Posterior vena cava (tissue), 2 donors: ENCODE results near the gene BCL11A. TPM values are rescaled to one million over a fixed set of nuclear protein-coding genes. Genes with fewer than 3 reads are reported as not detected.

ENCODE experiments used
- DNase-seq: peaks from one replicate; pipeline ENCODE4 v3.0.0-alpha.2; 2020; ENCODE audit warnings: low spot score
- intact Hi-C, 2 donors: fragments of 100-400 bp; cut with DNase I; formaldehyde crosslinking; loops; one replicate each; pipeline versions ENCODE4 v1.14.1 to v1.14.2; 2022 to 2023
- long read RNA-seq, 2 donors: library from polyadenylated mRNA; unstranded; transcript quantifications; one replicate each; pipeline ENCODE4 v2.0.0, GENCODE V29; 2020 to 2021
- total RNA-seq, 2 donors: library from RNA; stranded (reverse); fragmentation: NEBNext Ultra II Directional; extraction: Animal tissue kit (Norgen Biotek cat#: 25700); gene quantifications; one replicate each; pipeline ENCODE4 v1.2.1, GENCODE V29; 2021
- donor health status: DM: yes; HTN: yes; CAD: no.
- donor health status: DM: yes; HTN: yes; CAD: no.

BCL11A gene
- total RNA-seq: 1 to 10 TPM in 1 of 2 donors, under 1 TPM in 1; 0.71 to 2.0 TPM
- long read RNA-seq, donor 1: 0 reads
- long read RNA-seq, donor 2: 0 reads

- intact Hi-C loops: no loop called here
These were observed at the start of gene BCL11A for GRCh38 chr2:60553495-60554073. BCL11A (minus strand) TSS chr2:60553654; CDS start chr2:60553270, 384 bp downstream.

GRCh38 chr2:60602828-60603532 is 49.5 kb upstream of the BCL11A start:
- DNase-seq: no peak
- intact Hi-C loops: no loop called here

More at GRCh38 chr2:60553495-60554073, at the start of gene BCL11A:
- no peak for DNase-seq

DNA sequence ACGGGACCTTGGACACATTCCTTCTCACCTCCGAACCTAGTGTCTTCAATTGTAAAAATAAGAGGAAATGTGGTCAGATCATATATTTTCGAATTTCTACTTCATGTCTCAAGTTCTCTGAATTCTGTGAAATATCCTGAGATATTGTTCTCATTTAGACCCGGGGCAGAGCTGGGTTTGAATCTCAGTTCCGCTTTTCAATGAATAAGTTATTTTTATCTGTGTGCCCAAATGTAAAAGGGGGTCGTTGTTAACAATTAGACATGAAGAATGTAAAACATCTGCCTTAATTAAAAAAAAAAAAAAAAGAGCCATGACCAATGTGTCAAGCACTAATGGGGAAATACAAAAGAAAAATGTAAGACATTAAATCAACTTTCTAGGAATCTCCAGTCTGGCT is 48.9 kb upstream of the BCL11A start:
- no peak for DNase-seq
- intact Hi-C loops: no loop called here

GRCh38 chr2:60598271-60598670 is 44.8 kb upstream of the BCL11A start:
- intact Hi-C loops: no loop called here
- DNase-seq: no peak

DNA sequence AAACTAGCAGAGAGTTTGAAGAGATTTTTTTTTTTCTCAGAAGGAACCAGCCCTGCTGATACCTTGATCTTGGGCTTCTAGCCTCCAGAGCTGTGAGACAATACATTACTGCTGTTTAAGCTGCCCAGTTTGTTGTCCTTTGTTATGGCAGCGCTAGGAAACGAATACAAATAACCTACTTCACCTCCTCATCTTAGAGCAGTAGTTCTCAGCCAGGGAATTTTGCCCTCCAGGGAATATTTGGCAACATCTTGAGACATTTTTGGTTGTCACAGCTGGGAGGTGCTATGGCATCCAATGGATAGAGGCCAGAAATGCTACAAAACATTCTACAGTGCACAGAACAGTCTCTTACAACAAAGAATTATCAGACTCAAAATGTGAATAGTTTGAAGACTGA is 43.9 kb upstream of the BCL11A start:
- no peak for DNase-seq

GRCh38 chr2:60596411-60596810 is 43.0 kb upstream of the BCL11A start:
- intact Hi-C loops: no loop called here
- no peak for DNase-seq

More for the DNA sequence above, 43.9 kb upstream of the BCL11A start:
- intact Hi-C loops: no loop called here

- DNase-seq: no peak
- intact Hi-C loops: no loop called here
These were observed 42.5 kb upstream of the BCL11A start for GRCh38 chr2:60595953-60596352.

GRCh38 chr2:60589104-60589503 is 35.6 kb upstream of the BCL11A start:
- intact Hi-C loops: no loop called here
- DNase-seq: no peak

DNA sequence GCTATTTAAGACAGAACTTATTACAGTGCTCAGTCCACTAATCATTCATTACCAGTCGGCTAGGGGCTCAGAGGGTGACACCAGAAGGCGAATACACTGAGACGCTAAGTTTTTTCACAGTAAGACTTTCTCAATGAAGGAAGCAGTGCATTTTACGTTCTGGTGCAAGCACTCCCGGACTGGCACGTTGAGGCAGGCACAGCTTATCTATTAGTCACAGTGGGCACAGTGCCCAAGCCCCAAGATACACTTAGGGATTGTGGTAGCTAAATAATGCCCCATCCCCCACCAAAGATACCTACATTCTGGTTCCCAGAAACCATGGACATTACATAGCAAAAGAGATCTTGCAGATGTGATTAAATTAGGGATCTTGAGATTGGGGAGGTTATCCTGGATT is 32.6 kb upstream of the BCL11A start:
- DNase-seq: no peak
- intact Hi-C loops: no loop called here

- intact Hi-C loops: no loop called here
- DNase-seq: peak; percentile 70
These were observed 31.8 kb upstream of the BCL11A start for GRCh38 chr2:60585276-60585675.

GRCh38 chr2:60583604-60584003 is 30.1 kb upstream of the BCL11A start:
- no peak for DNase-seq
- intact Hi-C loops: no loop called here

- intact Hi-C loops: no loop called here
- peak; percentile 92 for DNase-seq
These were observed 28.2 kb upstream of the BCL11A start for GRCh38 chr2:60581433-60582282.

DNA sequence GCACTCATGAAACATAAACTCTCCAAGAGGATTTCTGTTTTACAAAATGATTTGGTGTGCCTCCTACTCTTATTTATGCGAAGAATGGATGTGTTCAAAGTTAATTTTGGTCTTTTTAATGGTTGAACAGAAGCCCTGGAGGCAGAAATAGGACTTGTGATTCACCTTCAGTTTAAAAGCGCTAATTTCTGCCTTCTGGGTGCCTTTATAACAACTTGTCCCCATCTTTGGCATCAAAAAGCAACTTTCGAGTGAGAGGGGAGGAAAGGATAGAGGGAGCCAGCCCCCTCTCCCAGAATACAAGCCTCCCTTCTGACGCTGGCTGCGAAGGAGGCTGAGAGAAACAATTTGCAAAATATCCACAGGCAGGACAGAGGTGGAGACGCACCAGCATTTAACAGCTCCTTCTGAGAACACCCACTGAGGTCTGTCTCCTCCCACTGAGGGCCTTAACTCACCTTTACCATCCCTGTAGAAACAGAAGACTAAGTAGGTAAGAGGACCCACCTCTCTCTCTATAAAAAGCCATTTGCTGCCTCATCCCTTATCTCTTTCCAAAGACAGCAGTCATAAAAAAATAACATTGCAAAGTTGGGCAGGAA is 24.3 kb upstream of the BCL11A start:
- no peak for DNase-seq
- intact Hi-C loops: no loop called here

GRCh38 chr2:60573251-60573650 is 19.8 kb upstream of the BCL11A start:
- no peak for DNase-seq
- intact Hi-C loops: no loop called here

DNA sequence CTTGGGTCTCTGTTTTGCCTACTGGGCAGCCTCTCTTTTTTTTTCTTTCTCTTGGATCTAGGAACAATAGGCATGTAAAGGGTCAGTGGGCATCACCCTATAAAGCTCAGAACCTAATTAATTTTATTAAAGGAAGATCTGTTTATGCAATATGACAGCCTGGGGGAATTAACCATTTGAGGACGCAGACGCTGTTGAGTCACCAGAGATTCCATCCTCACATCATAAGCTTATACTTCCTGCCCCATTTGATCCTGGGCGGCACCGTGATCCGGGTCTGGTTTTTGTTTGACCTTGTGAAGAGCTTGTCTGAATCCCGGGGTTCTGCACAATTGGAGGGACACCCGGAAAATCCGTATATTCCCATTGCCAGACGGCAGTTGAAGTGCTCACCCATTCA is 16.8 kb upstream of the BCL11A start:
- intact Hi-C loops: no loop called here
- no peak for DNase-seq

GRCh38 chr2:60569680-60570111 is 16.2 kb upstream of the BCL11A start:
- intact Hi-C loops: no loop called here
- no peak for DNase-seq

DNA sequence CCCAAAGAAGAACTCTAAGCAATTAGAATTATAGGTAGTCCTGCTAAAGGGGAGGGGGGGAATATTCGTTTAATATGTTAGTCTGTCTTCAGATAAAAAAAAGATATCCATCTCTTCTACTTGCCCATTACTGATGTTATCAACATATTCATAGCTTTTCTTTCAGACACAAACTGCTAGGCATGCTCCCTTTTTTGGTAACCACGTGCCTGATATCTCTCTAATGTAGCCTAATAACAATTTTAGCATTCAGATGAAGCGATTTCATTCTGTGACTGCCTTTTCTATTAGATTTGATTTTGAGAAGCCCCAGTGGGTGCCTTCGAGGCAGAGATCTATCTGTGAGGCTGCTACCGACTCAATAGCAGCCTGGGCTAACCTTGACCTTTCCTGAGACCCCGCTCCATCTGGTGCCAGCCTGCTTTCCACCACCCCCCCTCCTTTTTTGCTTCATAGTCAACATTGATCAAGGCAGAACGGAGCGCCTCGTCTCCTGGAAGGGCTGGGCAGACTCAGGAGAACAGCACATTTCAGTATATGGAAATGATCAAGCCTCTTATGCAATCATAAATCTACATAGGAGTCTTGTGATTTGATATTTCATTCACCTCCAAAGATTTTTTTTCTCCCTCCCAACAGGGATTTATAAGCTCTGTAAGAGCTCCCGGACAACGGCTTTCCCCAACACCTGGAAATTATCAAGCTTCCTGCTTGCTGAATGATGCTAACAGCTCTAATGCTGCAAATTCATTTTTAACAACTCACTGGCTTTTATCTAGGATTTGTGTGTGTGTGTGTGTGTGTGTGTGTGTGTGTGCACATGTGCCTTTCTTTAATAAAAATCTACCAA is 14.7 kb upstream of the BCL11A start:
- DNase-seq: no peak
- intact Hi-C loops: no loop called here

GRCh38 chr2:60567096-60567495 is 13.6 kb upstream of the BCL11A start:
- intact Hi-C loops: no loop called here

DNA sequence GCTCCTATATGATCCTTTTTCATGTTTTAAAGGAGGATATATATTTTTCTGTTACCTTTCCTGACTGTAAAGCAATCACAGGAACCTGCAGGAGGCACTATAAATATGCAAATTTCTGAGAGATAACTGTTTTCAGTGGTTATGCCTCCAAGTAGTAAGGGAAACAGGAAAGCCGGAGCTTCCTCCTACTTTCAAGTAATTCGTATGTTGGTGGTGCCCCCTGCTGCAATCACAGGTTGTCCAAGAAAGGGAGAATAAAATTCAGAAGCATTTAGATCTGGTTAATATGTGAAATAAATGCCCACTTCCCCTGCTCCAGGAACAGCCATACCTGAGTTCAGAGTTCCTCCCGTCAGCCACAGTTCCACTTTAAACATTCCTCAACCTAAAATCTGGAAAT is 12.0 kb upstream of the BCL11A start:
- no peak for DNase-seq
- intact Hi-C loops: no loop called here

More at GRCh38 chr2:60567096-60567495, 13.6 kb upstream of the BCL11A start:
- no peak for DNase-seq
